A172 (cell line): Measurements from ENCODE around the gene OPRM1. TPM values are rescaled to one million over a fixed set of nuclear protein-coding genes. Genes with fewer than 3 reads are reported as not detected.
"Not testable (repeated sequence)": the region's sequence is repeated elsewhere in the genome, so short reads cannot be mapped to it uniquely, and the experiment has no call there.

Experiments
- DNase-seq: peaks from one replicate; pipeline ENCODE4 v3.0.0-alpha.2; 2015; ENCODE audit warnings: low spot score
- total RNA-seq: library from RNA; depleted of rRNA; stranded (reverse); fragments of >200 nt; shearing (Covaris generic); gene quantifications from 2 replicates; pipeline ENCODE4 v1.2.3, GENCODE V29; 2014

OPRM1 gene
- total RNA-seq, 1 experiment from 2014 or later = not detected

DNA sequence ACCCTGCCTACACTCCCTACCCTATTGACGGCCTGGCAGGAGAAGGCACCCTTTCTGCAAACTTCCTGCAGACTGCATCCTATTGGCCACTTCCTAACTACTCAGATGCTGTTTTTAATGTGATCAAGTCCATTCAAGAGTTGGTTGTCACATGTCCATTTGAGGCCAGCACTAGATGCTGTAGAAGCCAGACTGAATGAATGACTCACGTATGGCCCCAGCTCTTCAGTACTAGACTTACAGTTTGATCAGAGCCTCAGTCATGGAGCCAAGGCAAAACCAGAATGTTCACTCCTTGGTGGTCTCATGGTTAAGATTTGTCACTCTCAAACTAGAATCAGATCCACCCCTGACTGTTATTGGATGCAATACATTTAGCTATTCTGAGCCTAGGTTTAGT is 101.7 kb downstream of the OPRM1 start:
- DNase-seq = no peak

DNA sequence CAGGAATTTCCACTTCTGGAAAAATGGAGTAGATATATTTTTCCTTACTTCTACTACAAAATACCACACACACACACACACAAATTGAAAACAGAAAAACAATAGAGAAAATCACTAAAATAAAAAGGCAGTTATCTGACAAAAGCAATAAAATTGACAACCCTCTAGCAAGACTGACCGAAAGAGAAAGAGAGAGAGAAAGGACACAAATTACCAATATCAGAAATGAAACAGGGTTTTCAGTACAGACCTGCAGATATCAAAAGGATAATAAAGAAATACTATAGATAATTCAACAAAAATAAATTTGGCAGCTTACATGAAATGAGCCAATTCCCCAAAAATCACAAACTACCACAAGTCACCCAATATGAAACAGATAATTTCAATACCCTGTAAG is 104.7 kb downstream of the OPRM1 start:
- DNase-seq = no peak

DNA sequence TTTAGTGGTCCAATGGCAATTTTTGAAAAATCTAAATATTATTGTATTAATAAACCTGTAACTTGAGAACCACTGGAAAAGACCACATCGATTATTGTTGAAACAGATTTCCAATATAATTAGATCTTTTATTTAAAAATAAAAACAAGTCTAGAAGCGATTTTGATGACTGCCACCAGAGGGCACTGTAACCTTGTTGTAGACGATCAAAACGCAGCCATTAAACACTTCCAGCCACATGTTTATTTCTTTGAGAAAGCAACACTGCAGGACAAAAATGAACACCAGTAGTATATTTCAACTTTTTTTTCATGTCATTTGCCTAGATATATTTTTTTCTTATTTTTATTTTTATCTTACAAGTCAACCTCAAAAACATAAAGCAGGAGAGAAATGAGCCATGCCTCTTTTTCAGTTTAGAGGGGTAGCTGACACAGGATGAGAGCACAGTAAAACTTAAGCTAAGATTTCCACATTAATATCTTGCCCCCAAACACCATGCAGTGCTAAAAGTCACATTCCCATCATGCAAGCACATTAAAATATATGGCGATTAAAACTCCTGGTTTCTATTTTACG is 115.4 kb downstream of the OPRM1 start:
- DNase-seq = peak; percentile 45

DNA sequence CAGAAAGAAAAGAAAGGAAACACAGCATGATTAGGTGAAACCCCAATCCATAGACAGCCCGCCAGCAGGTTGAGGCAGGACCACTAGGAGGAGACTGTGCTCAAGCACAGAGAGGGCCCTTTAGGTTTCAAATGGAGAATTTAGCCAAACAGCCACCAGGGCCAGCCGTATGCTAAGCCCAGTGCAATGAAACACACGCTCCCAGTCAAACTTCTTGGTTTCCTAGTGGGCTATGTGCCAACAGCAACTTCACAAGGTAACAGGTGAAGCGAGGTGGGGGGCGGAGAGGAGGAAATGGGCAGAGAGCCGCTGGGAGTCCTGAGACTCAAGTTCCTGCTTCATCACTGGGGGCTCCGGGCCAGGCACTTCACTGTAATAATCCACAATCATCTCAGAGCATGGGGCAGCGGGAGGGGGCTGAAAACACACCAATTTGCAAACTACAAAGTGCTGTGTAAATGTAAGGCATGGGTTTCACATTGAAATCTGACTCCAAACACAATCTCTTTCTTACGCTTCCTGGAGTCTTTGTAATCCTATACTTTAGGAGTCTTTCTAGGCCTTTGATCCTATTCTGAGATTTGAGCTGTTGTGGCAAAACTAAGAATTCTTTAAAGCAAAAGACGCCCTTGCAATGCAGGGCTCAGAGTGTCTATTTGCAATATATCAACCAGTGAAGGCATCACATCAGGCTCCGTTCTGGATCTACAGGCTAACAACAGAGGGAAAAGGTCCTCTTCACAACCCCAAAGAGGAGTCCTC is 117.3 kb downstream of the OPRM1 start:
- DNase-seq = peak; percentile 37

DNA sequence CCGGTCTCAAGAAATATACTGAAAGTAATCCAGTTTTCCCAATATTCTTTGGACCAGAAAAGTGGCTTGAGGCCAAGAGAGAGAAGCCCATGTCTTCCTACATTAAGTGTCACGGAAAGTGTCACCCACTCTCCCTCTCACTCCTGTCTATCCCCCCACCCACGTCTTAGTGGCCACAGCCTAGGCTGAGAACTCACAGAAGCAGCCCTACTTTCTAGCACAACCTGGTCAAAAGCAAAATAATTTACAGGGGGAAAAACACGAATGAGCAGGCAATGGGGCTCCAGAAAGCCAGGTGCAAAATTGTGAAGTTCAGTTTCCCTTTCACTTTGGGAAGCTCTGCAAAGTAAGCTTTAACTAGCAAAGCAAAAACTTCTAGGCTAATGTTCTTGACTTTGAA is 118.0 kb downstream of the OPRM1 start:
- DNase-seq = no peak

DNA sequence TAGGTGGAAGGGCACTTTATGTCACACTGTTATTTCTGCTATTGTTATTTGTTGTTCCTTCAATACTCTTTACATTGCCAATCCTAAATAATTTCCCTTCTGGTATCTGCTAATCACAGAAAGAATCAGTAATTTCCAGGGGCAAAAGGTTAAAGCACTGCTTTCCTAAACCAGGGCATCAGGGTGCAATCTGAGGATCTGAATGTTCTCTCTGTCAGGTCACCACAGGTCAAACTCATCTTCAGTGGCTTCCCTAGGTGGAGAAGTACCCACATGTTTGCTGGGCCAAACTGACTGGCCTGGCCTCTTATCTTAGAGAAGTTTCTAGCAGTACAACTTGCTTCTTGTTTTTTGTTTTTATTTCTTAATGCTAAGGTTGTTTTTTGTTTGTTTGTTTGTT is 118.7 kb downstream of the OPRM1 start:
- DNase-seq = no peak

DNA sequence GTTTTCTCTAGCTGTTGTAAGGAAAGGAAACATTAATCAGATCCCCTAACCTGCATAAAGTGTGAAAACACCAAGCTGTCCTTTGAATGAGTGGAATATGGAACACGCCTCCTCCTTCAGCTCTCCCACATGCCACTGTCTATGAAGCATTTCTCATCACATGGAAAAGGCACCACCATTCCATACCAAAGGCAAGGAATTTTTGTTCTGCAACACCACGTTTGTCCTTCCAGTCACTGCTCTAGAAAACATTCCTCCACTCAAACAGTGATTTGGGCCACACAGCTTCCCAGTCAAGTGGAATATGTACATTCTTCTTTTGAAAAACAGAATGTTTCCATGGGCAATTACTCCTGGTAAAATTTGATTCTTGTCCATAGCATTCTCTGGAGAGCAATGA is 120.1 kb downstream of the OPRM1 start:
- DNase-seq = no peak

DNA sequence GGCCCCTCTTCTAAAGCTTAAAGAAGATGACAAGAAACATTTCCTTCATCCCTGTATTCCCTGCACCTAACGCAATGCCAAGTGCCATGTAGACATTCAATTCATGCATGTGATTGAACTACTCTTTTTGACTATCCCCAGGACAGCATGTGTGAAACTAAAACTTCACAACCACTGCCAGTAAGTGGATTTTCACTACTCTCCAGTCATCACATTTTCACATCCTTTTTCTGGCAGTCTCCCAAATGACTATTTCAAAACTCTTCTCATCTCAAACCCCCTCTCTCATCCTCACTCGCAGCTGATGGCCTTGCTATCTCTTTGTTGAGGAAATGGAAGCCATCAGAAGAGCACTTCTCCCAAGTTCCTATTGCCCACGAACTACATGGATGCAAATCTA is 122.6 kb downstream of the OPRM1 start:
- DNase-seq = no peak

DNA sequence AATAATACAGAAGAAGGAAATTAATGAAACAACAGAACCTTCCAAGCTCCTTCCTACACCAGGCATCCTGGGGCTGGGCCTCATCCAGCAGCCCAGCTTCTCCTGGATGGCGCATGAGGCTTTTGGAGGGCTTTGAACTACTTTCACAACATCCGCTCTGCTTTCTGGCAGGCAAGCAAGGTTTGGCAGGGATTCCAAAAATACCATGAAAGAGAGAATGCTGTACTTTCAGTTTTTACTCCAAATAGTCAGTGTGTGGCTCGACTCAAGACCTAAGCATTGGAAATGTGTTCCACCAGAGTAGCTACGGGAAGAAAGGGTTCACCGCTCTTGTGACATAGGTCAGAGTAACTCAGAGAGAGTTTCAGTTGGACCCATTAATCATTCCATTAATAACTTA is 125.4 kb downstream of the OPRM1 start:
- DNase-seq = no peak

DNA sequence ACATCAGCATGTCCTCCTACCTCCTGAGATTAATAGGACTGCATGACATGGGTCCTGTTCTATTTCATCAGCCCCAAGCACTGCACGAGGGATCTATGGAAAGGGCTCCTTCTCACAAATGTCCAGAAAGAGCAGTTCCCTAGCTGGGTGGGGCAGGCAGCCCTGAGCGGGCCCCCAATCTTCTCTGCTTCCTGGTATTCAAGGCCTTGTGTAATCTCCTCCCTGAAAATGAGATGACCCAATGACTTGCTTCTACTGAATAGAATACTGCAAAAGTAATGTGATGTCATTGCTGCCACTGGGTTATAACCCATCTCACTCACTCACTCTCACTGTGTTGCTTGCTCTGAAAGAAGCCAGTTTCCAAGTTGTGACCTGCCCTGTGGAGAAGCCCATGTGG is 126.4 kb downstream of the OPRM1 start:
- no peak for DNase-seq

DNA sequence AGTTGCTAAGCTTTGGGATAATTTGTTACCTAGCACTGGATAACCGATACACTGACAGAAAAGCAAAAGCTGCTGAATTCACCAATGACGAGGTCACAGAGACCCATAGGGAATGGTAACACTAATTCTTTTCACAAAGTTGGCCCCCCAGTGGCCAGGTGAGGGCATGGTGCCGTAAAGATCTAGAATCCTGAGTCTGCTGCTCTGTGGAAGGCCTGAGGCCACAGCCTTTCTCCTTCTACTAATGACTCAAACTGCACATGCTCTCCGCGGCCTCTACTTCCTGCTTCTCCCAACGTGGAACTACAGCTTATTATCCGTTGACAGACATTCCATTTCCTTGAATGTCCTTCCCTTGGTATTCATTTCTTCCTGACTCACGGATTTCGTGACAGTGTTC is 127.1 kb downstream of the OPRM1 start:
- no peak for DNase-seq

DNA sequence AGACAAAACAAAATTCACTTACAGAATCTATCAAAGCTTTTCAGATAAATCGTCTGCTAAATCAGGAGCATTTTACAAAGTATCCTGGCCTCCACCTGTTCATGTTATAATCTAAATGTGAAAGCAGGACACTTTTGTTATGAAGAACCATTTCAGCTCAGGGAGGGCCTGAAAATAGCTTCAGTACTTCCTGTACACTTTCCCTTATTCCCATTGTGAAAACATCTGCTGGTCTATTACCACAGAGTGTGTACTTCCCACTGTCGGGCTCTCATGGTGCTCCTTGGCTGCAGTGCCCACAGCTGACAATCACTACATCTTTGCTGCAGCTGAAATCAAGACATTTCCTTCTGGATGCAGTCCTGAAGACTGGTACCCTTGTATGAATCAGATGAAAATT is 128.1 kb downstream of the OPRM1 start:
- no peak for DNase-seq

DNA sequence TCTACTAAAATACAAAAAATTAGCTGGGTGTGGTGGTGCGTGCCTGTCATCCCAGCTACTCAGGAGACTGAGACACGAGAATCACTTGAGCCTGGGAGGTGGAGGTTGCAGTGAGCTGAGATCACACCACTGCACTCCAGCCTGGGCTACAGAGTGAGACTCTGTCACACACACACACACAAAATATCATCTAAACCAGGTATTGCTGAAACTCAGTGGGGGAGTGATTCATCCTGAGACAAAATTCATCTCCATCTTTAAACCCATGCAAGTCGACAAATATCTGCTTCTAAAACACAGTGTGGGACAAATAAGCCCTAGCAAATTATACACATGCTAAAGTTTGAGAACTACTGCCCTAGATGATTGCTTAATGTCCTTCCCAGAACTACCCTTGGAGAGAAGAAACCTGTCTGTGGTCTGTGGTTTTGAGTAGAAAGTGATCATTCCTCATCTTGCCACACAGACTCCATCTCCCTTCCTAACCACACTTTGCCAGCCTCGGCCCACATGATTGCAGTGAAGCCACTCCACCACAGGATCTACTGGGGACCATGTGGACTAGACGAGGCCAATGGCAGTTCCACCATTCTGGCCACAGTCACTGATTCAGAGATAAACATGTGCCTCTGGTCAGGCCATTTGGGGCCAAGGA is 130.3 kb downstream of the OPRM1 start:
- no peak for DNase-seq

DNA sequence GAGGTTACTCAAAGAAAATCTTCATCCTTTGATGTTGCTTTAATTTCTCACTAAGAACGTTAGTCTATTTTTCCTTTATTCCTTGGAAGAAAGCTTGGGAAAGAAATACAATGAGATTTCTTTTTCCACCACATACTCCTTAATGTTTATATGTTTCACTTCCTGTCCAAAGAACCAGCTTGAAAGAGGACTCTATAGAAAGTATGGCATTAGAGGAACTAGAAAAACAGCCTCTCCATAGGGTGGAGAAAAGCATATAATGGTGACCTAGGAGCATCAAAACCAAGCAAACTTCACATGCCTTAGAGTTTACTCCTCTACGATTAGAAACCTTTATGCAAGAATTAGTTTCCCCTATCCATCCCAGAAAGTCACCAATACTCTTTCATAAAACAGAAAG is 131.1 kb downstream of the OPRM1 start:
- no peak for DNase-seq

DNA sequence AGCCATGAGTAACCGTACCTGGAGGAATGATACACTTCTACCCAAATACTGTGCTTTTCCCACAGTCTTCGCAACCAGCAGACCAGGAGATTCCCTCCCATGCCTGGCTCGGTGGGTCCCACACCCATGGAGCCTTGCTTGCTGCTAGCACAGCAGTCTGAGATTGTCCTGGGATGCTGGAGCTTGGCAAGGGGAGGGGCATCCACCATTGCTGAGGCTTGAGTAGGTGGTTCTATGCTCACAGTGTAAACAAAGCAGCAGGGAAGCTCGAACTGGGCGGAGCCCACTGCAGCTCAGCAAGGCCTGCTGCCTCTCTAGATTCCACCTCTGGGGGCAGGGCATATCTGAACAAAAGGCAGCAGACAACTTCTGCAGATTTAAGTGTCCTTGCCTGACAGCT is 133.4 kb downstream of the OPRM1 start:
- DNase-seq = not testable (repeated sequence)

DNA sequence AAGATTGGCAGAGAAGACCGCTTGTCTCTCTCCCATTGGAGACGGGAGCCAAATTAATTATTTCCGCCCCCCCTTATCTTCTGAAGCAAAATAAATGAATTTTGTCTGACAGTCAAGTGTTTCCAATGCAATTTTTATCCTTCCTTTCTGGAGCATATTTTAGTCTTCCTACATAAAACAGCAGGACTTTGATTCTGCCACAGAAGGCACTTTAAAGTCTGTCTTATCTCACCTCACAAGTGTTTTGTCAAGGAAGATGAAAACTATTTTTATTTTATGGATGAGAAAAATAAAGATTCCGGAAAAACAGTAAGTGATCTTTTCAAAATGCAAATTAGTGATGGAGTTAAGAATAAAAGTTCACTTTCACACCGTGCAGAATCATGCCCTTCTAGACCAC is 140.4 kb downstream of the OPRM1 start:
- DNase-seq = no peak

DNA sequence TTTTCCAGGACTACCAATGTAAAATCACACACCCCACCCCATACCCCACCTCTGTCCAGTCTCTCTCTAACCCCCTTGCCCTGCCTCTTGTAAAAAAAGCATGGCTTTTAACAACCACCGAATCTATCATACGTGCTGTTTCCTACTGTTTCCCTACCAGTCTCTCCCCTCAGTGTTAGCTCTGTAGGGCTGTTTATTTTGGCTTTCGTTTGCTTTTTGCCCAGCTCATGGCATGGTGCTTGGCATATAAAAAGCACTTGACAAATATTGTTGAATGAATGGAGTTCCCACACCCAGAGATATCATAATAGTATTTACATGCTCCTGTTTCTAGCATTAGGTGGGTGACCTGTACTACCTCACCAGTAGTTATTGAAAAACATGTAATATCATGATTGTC is 148.2 kb downstream of the OPRM1 start:
- no peak for DNase-seq

DNA sequence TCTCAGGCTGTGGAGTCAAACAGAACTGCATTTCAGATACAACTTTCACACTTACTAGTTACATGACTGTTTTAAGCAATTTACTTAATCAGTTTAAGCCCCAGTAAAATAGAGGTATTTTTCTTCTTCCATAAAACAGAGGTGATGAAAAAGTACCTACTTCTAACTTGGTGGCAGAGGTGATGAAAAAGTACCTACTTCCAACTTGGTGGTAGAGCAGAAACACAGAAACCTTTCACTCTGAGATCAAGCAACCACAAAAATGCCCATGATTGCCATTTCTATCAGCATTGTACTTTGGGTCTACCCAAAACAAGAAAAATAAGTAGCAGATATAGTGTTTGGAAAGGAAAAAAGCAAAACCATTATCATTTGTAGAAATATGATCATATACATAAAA is 148.7 kb downstream of the OPRM1 start:
- no peak for DNase-seq

DNA sequence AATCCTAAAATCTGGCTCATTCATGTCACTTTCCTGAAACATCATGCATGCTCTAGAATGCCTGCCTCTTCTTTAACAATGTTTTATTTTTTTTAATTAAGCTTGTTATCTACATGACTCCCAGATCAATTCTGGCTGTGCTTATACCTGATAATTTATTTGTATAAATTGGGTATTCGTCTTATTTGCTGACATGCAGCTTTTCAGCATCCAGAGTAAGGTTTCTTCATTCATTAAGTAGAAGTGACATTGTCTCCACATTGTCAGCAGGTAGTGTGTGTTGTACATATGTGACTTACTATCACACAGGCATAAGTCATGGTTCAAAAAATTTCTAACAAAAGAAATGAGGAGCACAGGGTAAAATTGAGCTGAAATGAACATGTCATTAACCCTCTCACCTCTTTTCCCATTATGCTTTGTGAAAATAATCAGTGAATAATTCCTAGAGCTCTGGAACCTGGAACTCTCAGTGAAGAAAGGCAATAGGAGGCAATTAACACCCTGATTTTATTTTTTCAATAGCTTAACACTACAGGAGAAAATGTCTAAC is 157.4 kb downstream of the OPRM1 start:
- no peak for DNase-seq

DNA sequence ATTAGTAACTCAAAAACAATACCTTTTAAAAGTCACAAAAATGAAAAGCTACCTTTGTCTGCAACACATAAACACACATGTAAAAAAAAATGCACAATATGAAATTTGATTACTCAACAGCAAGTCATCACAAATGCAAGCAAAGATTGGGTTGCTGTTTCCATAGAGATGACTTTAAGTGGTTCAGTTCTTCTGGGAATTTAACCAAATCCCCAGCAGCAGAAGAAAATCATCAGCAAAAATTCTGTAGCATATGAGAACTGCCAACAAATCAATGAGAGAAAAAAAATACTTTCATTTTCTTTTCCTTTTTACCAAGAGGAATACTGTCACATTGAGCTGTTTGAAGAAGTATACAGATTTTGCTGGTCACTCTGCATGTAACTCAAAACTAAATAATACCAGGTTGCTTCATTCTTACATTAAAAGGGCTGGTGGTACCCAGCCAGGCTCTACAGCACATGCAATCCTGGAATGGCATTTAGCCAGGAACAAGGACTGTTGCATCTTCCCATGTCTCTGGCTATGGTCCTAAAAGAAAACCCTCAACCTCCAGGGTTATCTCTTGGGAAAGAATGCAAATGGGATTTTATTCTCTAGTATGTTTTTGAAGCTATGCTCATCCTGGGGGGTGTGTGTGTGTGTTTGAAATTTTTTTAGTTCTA is 158.3 kb downstream of the OPRM1 start:
- DNase-seq = no peak

DNA sequence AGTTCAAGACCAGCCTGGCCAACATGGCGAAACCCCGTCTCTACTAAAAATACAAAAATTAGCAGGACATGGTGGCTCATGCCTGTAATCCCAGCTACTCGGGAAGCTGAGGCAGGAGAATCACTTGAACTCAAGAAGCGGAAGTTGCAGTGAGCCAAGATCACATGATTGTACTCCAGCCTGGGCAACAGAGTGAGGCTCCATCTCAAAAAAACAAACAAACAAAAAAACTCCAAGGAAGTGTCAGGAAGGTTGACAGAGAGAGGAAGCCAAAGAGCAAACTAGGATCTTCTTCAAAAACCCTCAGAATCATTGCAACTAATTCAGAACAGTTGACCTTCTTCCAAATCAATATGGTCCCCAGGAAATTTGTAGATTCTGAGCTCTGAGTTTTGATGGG is 162.6 kb downstream of the OPRM1 start:
- DNase-seq = not testable (repeated sequence)

DNA sequence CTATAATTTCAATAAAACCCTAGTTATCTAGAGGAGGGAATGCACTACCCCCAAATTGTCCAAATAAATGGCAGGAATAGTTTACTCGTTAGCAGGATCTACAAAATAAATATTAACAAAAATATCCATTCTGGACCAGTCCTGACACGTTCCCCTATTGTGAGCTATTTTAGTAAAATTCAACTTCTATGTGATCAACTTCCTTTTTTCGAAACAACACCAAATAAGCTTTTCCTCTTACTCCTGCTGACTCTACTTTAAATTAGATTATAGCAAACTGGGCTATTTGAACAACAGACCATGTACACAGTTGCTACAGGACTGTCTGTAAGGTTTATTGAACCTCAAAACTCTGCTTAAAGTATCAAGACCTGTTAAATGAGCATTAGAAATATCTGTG is 163.3 kb downstream of the OPRM1 start:
- DNase-seq = no peak

DNA sequence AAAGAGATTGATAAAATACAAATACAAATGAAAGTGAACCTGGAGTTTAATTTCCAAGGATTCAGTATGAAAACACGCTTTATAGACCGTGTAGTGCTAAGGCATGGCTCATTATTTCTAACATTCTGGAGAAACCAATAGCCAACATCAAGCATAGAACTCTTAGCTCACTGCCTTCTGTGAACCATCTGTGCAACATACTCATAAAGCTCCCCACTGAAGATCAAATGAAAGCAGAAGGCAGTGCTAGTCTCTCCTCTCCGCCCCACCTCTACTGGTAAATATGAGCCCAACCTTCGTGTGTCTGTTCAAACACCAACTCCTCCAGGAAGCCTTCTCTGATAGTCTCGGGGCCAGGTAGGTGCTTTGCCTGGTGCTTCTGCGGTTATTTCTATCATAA is 163.9 kb downstream of the OPRM1 start:
- DNase-seq = no peak
